SH-SY5Y (cell line): ENCODE data around the gene CUEDC1.

ENCODE experiments used
- GATA2 ChIP-seq: IDR thresholded peaks from 2 replicates; pipeline ENCODE4 v1.6.1; 2011; ENCODE audit warnings: mild to moderate bottlenecking, low read depth, low read length
- GATA3 ChIP-seq: IDR thresholded peaks from 2 replicates; pipeline ENCODE4 v1.6.1; 2011; ENCODE audit warnings: low read depth, mild to moderate bottlenecking, low read length, moderate library complexity

CUEDC1 gene

DNA sequence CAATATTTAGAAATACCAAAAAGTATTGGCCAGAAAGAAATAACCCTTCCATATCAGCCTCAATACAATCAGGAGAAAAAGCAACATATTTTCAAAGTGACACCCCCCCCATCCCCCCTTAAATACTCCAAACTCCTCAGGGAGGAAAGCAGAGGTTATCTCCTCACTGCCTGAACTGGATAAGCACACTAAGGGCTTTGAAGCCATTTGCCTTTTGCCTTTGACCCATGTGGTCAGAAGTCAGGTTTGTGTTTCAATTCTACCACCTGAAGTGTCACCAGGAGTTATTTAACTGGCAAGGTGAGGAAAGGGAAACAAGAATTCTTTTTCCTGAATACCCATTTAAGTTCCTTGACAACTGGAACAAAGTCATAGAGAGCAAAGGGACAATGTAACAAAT lies 36.3 kb upstream of the CUEDC1 start:
- TF ChIP-seq GATA3 (no peak), GATA2 (no peak)

DNA sequence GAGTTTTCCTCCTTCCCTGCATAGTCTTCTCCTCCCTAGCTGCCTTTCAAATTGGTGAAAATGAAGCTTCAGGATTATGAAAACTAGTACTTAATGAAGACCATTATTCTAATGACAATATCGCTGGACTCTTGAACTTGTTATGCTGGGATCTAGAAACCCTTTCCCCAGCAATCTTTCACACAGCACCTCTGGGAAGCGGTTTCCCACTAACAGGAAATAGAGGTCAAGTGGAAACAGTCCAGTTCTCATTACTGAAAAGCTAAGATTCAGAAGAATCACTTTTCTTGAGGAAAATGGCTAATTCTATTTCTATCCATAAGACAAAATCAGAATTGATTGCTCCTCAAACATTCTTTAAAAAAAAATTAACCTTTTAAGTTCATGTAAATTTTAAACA lies 34.8 kb upstream of the CUEDC1 start:
- TF ChIP-seq GATA2 = no peak
- no peak for TF ChIP-seq GATA3

DNA sequence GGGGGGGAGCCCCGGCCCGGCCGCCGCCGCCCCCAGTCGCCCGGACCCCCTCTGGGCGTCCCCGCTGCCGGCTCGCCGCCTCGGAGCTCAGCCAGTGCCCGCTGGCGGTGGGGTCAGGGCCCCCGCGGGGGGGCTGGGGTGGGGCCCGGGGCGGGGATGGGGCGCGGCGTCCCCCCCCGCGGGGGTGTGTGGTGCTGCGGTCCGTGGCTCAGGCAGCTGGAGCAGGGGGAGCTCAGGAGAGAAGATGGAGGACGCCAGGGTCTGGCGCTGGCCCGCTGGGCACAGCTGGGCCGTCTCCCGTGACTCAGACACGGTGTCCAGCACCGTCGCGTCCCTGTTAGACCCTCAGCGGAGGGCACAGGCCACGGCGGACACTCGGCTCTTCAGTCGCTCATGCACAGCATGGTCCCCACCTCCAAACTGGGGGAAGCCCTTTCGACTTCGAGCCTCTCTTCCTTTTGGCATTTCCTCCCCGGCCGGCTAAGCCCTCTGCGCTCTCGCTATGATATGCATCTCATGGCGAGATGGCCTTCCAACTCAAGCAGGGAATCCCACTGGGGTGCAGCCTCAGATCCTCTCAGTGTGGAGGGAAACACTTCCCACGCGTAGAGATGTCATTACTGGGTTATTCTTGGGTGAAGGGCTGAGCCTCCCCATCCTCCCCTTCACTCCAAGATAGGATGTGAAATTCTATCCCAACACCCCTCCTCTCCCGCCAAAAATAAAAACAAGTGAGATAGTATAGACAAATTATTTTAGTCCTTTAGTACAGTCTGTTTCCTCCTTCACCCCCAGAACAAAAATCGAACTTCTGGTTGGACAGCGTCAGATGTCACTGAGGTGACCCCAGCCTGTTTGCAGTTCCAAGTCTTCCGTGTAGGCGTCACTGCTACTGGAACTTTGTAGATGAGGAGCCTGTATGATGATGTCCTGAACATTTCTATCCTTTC lies 33.4 kb upstream of the CUEDC1 start:
- no peak for TF ChIP-seq GATA2
- no peak for TF ChIP-seq GATA3

DNA sequence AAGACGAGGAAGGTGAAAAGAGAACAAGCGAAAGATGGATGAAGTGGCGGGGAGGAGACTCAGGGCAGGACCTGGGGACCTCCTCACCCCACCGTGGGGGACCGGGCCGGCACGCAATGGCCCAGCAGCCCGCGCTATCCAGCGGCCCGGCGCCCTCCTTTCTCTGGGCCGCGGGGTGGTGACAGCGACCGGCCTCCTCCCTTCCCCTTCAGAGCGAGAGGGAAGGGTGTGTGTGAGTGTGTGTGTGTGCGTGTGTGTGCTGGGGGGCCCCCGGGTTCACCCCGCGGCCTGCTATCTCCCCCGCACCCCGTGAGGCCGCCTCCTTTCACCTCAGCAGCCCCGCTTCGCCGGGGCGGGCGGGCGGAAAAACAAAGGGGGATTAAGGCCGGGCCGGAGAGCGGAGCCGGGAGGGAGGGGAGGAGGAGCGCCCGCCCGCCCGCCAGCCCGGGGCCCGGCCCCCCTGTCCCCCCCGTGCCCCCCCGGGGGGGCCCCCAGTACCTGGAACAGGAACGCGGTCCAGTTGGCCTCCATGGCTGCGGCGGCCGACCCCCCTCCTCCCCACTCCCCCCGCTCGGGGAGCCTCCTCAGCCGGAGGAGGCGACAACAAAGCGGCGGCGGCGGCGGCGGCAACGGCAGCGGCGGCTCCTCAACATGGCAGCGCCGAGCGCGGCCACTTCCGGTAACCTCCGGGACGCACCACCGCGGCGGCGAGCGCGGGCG lies 32.5 kb upstream of the CUEDC1 start, which contains the start of gene VEZF1:
TSS of gene VEZF1 (minus strand) at position 674 of the 720 bp plus-strand sequence. CDS start at position 531, 143 bp downstream.
- TF ChIP-seq GATA2 = no peak
- TF ChIP-seq GATA3 = no peak

DNA sequence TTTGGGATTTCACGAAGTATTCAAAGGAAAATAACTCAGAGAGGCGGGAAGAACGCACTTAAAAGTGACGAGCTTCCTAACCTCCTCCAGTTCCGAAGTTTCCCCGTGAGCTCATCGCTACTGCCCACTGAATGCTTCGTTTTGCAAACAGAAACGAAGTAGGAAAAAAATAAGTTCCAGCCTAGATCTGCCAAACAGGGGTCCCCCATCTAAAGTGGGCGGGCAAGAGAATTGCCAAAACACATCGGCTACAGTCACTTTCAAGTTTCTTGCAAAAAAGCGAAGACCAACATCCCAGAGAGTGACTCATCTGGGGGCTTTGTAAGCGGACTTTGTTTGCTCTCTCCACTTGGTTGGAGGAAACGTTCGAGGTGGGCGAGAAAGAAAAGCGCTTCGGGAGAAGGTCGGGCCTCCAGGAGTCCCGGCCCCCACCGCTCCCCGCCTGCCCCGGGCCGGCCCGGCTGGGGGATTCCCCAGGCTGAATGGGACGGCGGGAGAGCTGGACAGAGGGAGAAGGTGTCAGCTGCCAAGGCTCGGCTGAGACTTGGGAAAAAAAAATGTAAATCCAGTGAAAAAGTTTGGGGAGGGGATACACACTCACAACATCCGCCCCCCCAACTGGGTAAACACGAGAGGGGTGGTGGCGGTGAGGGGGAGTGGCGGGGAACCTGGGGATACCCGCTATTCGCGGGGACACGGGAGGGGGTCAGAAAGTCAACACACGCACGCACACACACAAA lies 31.8 kb upstream of the CUEDC1 start:
- TF ChIP-seq GATA2 = no peak
- no peak for TF ChIP-seq GATA3

DNA sequence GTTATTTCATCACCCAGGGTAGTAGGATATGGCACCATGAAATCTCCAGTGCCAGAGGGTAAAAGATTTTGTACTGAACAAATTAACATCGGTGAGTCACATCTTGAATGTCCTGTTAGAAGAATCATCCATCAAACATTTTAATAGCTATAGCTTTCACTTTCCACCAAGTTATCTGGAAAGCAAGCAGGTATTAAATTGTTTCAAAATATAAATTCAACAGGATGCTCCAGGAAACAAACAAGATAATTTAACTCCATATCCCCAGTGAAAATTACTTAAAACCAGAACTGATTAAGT lies 30.4 kb upstream of the CUEDC1 start:
- TF ChIP-seq GATA3 (no peak), GATA2 (no peak)

DNA sequence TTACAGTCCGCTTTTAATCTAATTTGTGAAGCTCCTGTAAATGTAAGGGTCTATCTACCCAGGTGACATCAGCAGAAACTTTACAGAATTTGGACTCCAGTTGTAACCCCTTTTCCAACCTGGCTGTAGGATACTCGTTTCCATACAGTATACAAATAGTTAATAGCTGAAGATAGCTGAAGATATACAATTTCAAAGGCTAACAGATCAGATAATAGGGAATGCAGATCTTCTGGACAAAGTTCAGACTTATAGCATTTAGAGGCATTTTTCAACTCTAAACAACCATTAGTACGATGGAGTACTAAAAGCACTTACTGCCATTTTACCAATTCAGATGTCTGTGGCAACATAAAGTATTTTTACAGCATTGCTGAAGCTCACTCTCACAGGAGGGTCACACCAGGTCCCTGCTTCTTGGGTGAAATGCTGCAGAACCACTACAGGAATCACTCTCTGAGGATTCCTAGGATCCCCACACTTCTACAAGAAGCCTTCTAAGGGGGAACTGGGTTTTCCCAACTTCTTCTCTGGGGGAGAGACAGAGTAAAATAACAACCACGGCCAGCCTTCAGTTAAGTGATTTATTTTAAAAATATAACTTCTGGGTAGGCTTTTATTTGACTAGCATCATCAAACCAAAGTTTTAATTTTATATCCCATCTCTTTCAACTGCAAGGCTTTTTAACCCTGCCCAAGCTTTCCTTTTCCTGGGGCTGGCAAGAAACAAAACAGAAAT lies 29.9 kb upstream of the CUEDC1 start:
- TF ChIP-seq GATA2 (no peak), GATA3 (no peak)

DNA sequence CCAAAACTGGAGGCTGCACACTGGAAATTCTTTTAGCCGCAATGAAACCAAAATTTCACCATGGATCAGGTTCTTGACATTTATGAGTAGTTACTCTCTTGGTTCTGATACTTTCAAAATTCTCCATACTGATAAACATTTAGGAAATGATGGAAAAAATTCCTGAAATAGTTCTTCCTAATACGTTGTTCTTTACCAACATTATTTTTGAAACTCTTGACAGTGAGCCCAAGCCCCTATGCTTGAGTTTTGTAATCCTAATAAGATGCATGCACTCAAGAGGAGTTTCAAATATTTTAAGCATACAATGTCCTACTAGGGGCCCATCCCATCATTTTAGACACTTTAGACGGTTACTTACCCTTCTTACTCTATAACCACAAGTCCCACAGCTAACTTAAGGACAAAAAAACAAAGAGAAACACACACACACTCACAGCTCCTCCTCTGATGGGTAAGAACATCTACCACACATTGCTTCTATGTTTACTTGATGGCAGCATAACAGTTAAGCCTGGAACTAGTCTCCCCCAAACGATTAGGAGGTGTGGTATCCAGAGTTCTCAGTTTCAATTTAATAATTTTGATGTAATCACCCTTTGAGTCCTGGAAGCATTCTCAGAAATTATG lies 29.2 kb upstream of the CUEDC1 start:
- TF ChIP-seq GATA2 (no peak), GATA3 (no peak)

DNA sequence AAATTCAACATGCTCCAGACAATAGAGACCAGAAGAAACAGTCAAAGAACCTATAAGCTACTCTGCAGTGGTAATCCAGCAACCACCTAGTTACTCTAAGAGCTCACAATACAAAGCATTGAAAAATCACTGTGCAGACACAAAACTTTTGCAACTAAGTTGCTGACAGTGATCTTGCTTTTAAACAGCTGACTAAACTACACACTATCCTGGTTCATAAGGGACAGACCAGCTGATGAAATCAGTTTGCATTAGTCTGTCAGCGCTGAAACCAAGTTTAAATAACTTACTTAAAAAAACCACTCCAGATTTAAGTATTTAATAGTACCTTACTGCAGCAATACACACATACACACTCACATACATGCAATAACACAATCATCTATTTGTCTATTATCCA lies 28.2 kb upstream of the CUEDC1 start:
- TF ChIP-seq GATA3 = no peak
- TF ChIP-seq GATA2 = no peak

DNA sequence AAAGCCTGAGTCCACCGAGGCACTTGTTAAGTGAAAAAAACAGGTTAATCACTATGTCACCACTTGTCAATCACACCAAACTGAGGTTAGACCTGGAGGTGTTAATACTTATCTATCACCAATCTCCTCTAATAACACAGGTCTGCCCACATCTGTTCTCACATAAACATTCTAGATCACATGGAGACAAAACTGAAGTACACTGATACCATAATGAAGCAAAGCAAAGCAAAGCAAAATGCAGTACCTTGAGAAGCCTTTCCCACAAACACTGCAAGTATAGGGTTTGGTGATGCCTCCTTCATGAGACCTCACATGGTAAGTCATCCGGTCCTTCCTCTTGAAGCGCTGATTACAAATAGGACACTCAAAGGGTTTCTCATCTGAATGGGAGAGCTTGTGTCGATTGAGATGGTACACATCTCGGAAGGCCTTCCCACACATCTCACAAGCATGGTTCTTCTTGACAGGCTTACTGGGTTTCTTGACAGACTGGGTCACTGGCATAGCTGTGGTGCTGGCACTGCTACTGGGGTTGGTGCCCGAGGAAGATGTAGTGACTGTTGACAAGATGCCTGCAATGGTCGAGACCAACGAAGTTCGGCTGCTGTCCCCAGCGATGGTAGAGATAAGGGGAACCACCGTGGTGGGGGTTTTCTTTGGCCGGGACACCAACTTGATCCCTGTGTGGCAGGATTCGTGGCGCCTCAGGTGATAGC lies 27.4 kb upstream of the CUEDC1 start:
- TF ChIP-seq GATA3 (no peak), GATA2 (no peak)

DNA sequence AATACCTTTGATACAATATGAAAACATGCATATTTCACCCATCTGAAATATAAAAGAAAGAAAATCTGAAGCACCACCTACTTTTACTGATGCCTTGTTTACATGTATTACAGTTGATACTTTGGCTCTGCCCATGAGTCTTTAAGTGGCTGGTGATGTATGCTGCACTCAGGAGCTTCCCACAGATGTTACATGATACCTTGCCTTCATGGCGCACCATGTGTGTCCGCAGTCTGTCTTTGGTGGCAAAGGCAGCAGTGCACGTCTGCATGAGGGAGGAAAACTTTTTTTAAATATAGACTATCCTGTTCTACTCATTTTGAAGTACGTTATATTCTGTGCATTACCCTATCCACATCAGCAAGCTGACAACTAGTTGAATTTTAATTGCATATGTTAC lies 25.3 kb upstream of the CUEDC1 start:
- TF ChIP-seq GATA2 (no peak), GATA3 (no peak)

DNA sequence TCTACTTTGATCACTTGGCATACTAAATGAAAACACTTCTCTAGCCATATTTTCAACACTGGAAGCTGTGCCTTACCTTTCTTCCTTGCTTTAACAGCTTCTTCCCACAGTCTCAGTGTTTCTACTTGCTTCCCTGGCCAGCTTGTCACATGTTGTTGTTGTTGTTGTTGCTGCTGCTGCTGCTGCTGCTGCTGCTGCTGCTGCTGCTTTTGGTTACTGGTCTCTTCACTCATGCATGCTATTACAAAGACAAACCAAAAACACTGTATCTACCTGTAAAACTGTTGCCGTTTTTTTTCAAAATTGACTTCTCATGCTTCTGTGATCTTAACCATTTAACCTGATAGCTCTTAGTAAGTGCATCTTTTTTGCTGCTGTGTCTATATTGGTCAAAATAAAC lies 23.9 kb upstream of the CUEDC1 start:
- TF ChIP-seq GATA2 (no peak), GATA3 (no peak)

DNA sequence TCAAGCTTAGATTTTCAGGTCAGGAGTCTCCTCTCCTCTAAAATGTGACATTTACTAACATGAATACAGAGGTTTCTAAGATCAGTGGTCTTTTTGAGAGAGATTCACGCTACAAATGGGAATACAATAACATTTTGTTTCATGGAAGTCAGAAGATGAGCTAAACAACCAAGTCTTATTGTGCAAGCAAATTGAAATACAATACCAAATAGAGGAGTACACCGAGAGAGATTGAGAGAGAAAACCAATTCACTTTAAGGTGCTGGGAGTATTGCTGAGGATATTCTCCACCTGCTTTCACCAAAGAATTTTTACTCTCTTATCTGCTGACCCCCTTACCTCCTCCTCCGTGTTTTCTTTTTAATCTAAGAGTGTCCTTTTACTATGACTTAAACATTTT lies 21.4 kb upstream of the CUEDC1 start:
- TF ChIP-seq GATA2 (no peak), GATA3 (no peak)
